Right cardiac atrium (tissue), 5 donors: ENCODE results near the gene DHX16. TPM values are rescaled to one million over a fixed set of nuclear protein-coding genes. Genes with fewer than 3 reads are reported as not detected.

Source experiments
- ATAC-seq, 2 donors: fragments of 200-7000 bp; cut with Tn5 transposase; one replicate each; pipeline versions ENCODE4 v1.8.0 to v1.9.1; 2020; ENCODE audit warnings: moderate library complexity in 2 of 2, mild to moderate bottlenecking in 1 of 2
- DNase-seq, 3 donors: peaks; one replicate each; pipeline ENCODE4 v3.0.0-alpha.2; 2020
- H3K27ac ChIP-seq: one replicate; pipeline ENCODE4 v1.5.1; 2013; ENCODE audit warnings: mild to moderate bottlenecking, low read length, control low read depth, moderate library complexity
- H3K27me3 ChIP-seq: one replicate; pipeline ENCODE4 v1.6.1; 2013; ENCODE audit not compliant: control insufficient read depth, insufficient read depth
- H3K4me1 ChIP-seq: one replicate; pipeline ENCODE4 v1.6.1; 2013; ENCODE audit warnings: low read length; ENCODE audit not compliant: control insufficient read depth, insufficient read depth
- H3K4me3 ChIP-seq: one replicate; pipeline ENCODE4 v1.5.1; 2013; ENCODE audit warnings: low read length, control low read depth
- H3K9me3 ChIP-seq: one replicate; pipeline ENCODE4 v1.6.1; 2013; ENCODE audit warnings: low read length; ENCODE audit not compliant: control insufficient read depth
- WGBS: extraction: QIAGEN DNeasy Blood & Tissue Kit; methylation state at CpG from one replicate; pipeline ENCODE4 v1.1.7; 2013; 5-methylcytosine and 5-hydroxymethylcytosine counted together
- intact Hi-C, 4 donors: fragments of 100-400 bp; cut with DNase I; formaldehyde crosslinking; loops; one replicate each; pipeline versions ENCODE4 v1.11.0 to v1.14.0; 2022 to 2023
- polyA plus RNA-seq: library from polyadenylated mRNA; stranded (reverse); fragments of 200-250 nt; gene quantifications from one replicate; pipeline ENCODE4 v1.2.3, GENCODE V29; 2013
- total RNA-seq, 4 donors: library from RNA; stranded (reverse); fragmentation: NEBNext Ultra II Directional; extraction: Animal tissue kit (Norgen Biotek cat#: 25700); gene quantifications; one replicate each; pipeline ENCODE4 v1.2.1, GENCODE V29; 2021
- donor health status: healthy with polysubstance abuse.
- donor health status: DM: no; HTN: yes; CAD: no.
- donor health status: DM: no; HTN: no; CAD: no.
- donor health status: DM: no; HTN: yes; CAD: no; lungs with severe emphysema.
- donor health status: DM: yes; HTN: yes; CAD: no.

Gene DHX16
- total and polyA plus RNA-seq, 5 donors = 17.0 to 23.4 (median 19.4) TPM

- peak overlapping the region; percentile 82 for H3K27ac ChIP-seq
- no peaks in the 10 kb centered on the region for H3K9me3 ChIP-seq
- DNase-seq (peak; percentile 41 to 77 (median 74)), ATAC-seq (no peak)
- no peaks in the 10 kb centered on the region for H3K27me3 ChIP-seq
- WGBS = 26% methylated on average over 29 of the region's 29 CpGs
- H3K4me1 ChIP-seq = peaks cover 10% of the 10 kb centered on the region
- H3K4me3 ChIP-seq = peak overlapping the region; percentile 88
- intact Hi-C loops = loop anchor here in 2 of 4 donors (2.0 kb wide), 2 partner anchors 35 to 37 kb away; partner anchors contain the start of gene TUBB (in 1 of the 2)
Measured at GRCh38 chr6:30685157-30686008, 12.6 kb upstream of the DHX16 start.

GRCh38 chr6:30684386-30685156, 11.8 kb upstream of the DHX16 start:
- intact Hi-C loops = loop anchor here in 1 of 4 donors (2.0 kb wide), 1 partner anchor 38 kb away; no protein-coding TSS in a partner anchor
- peak overlapping the region; percentile 82 for H3K27ac ChIP-seq
- H3K4me1 ChIP-seq = peaks cover 7% of the 10 kb centered on the region
- H3K27me3 ChIP-seq = no peaks in the 10 kb centered on the region
- WGBS = 23% methylated on average over 21 of the region's 21 CpGs
- DNase-seq = peak; percentile 60 to 84 (median 83)
- no peak for ATAC-seq
- H3K4me3 ChIP-seq = peak overlapping the region; percentile 88
- no peaks in the 10 kb centered on the region for H3K9me3 ChIP-seq

- WGBS = 15% methylated on average over 2 of the region's 2 CpGs
- intact Hi-C loops = loop anchor here in 2 of 4 donors (2.0 kb wide), 1 partner anchor 39 kb away; no protein-coding TSS in a partner anchor
- Histone ChIP-seq H3K4me3 (peak overlapping the region; percentile 88), H3K9me3 (no peaks in the 10 kb centered on the region), H3K27me3 (no peaks in the 10 kb centered on the region), H3K27ac (peak overlapping the region; percentile 68), H3K4me1 (peaks cover 7% of the 10 kb centered on the region)
- ATAC-seq (no peak), DNase-seq (peak in 1 of 3 donors; percentile 45)
Measured at GRCh38 chr6:30683980-30684338, 11.2 kb upstream of the DHX16 start.

- DNase-seq = peak in 1 of 3 donors; percentile 67
- intact Hi-C loops = loop anchor here in 1 of 4 donors (2.0 kb wide), 1 partner anchor 39 kb away; no protein-coding TSS in a partner anchor
- peaks cover 7% of the 10 kb centered on the region for H3K4me1 ChIP-seq
Measured at GRCh38 chr6:30683183-30683979, 10.6 kb upstream of the DHX16 start.

GRCh38 chr6:30682143-30683117, 9.6 kb upstream of the DHX16 start:
- H3K4me1 ChIP-seq = peaks cover 7% of the 10 kb centered on the region
- intact Hi-C loops = loop anchor here in 1 of 4 donors (2.0 kb wide), 1 partner anchor 40 kb away; no protein-coding TSS in a partner anchor
- 8% methylated on average over 11 of the region's 11 CpGs for WGBS
- peak overlapping the region; percentile 83 for H3K27ac ChIP-seq
- DNase-seq (peak; percentile 82 to 94 (median 94)), ATAC-seq (peak; percentile 27 to 67)
- no peaks in the 10 kb centered on the region for H3K9me3 ChIP-seq
- H3K27me3 ChIP-seq = no peaks in the 10 kb centered on the region
- peak overlapping the region; percentile 88 for H3K4me3 ChIP-seq

More at GRCh38 chr6:30683183-30683979, 10.6 kb upstream of the DHX16 start:
- H3K9me3 ChIP-seq = no peaks in the 10 kb centered on the region
- H3K27ac ChIP-seq = peak overlapping the region; percentile 83
- 11% methylated on average over 7 of the region's 7 CpGs for WGBS
- no peak for ATAC-seq
- peak overlapping the region; percentile 88 for H3K4me3 ChIP-seq
- H3K27me3 ChIP-seq = no peaks in the 10 kb centered on the region

GRCh38 chr6:30681766-30682142, 8.9 kb upstream of the DHX16 start:
- WGBS = 34% methylated on average over 4 of the region's 4 CpGs
- Histone ChIP-seq H3K27ac (peak overlapping the region; percentile 84), H3K9me3 (no peaks in the 10 kb centered on the region), H3K27me3 (no peaks in the 10 kb centered on the region), H3K4me3 (peak overlapping the region; percentile 88), H3K4me1 (peaks cover 7% of the 10 kb centered on the region)
- no peak for ATAC-seq
- no peak for DNase-seq
- intact Hi-C loops = loop anchor here in 1 of 4 donors (2.0 kb wide), 1 partner anchor 41 kb away; no protein-coding TSS in a partner anchor

GRCh38 chr6:30679765-30680535, 7.1 kb upstream of the DHX16 start:
- intact Hi-C loops = loop anchor here in 2 of 4 donors (1.0 to 10.0 kb wide), 3 partner anchors 42 to 405 kb away; no protein-coding TSS in a partner anchor
- DNase-seq (no peak), ATAC-seq (no peak)
- no peaks in the 10 kb centered on the region for H3K27me3 ChIP-seq
- WGBS = 62% methylated on average over 7 of the region's 7 CpGs
- peaks cover 5% of the 10 kb centered on the region for H3K4me1 ChIP-seq
- H3K4me3 ChIP-seq = no peak overlapping the region
- no peaks in the 10 kb centered on the region for H3K9me3 ChIP-seq
- no peak overlapping the region for H3K27ac ChIP-seq

GRCh38 chr6:30678964-30679726, 6.3 kb upstream of the DHX16 start:
- no peaks in the 10 kb centered on the region for H3K27me3 ChIP-seq
- 14% methylated on average over 31 of the region's 31 CpGs for WGBS
- no peak overlapping the region for H3K4me3 ChIP-seq
- peak; percentile 65 to 80 for ATAC-seq
- peak overlapping the region; percentile 29 for H3K27ac ChIP-seq
- no peaks in the 10 kb centered on the region for H3K9me3 ChIP-seq
- peak; percentile 87 to 96 (median 96) for DNase-seq
- intact Hi-C loops = loop anchor here in 2 of 4 donors (1.0 to 10.0 kb wide), 3 partner anchors 43 to 406 kb away; no protein-coding TSS in a partner anchor
- peaks cover 5% of the 10 kb centered on the region for H3K4me1 ChIP-seq
